ENCODE data around the gene ZNF621.

The ZNF621 gene

DNA sequence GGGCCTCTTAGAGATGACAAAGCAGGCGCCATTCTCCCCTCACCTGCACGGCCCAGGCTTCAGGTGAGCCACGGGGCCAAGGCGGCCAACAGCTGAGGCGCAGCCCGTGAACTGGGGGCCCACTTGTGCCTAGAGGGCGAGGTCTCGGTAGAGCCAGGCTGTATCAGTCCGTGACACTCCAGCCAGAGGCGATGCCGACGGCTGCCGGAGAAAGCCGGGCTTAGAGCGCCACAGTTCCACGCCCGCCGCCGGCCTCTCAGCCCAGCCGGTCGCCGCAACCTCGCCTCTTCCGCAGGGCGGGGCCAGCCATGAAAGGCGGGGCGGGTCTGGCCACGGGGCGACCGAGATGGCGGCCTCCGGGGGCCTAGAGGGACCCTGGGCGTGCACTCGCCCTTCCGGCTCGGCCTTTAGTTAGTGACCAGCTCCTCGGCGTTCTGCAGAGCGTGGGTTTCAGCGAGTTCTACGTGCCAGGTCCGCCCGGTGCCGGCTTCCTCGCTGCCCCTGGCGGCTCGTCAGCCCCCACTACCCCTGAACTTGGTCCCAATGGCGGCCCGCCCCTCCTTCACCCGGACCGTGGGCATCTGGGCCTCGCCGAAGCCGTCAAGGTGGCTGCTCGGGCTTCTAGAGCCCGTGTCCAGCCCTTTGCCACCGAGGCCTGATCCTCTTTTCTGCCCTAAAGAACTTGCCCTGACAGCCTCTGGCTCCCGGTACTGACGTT is at the start of gene ZNF621:
ZNF621 (plus strand) TSS at position 393 of the 718 bp plus-strand sequence. CDS start 881 bp downstream, outside the sequence.
- peaks cover 16% of the 10 kb centered on the region for H3K4me1 Mint-ChIP-seq
- peak within 1 kb of the TSS; percentile 99 for H3K27ac Mint-ChIP-seq
- peak within 1 kb of the TSS; percentile 95 for H3K4me3 Mint-ChIP-seq
- peaks cover 22% of the 10 kb centered on the region for H3K36me3 Mint-ChIP-seq
- DNase-seq (ENCODE audit: low spot score in 2 of 2) (peak; percentile 85 to 91), ATAC-seq (peak; percentile 99)
- no peaks in the 10 kb centered on the region for H3K9me3 Mint-ChIP-seq

DNA sequence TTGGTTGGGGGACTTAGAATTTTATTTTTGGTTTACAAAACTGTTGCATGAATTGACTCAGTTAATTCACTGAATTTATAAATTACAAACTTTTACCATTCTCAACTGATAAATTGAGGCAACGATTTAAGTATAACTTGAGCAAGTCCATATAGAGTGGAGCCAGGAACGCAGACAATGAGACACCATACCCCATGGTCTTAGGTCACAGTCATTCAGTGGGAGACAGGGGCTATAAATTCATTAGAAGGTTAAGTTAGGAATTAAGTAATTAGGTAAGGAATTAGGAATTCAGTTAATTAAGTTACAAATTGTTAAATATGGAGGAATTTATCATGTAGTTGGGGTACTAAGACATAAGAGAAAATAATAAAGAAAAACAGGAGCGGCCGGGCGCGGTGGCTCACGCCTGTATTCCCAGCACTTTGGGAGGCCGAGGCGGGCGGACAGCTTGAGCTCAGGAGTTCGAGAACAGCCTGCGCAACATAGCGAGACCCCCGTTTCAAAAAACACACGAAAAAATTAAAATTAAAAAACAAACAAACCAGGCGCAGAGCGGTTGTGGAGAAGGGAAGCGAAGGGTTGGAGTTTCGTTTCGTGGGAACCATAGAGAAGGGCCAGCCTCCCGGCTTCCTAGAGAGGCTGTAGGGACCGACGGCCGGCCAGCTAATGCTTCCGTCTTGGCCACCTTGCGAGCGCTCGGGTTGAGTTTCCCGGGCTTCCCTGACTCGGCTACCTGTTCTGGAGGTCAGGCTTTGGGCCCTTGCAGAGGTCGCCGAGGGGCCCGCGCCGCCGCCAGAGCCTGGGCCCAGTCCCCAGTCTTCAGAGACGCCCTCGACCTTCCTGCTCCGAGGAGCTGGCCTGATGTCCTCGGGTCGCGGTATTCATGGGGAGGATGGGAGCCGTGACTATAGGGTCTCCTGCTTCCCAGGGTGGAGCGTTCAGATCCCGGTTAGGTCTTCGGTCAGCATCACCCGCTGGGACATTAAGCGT is 48.0 kb upstream of the ZNF621 start, which contains the start of gene ZNF619:
ZNF619 (plus strand) TSS at position 645 of the 993 bp plus-strand sequence. CDS start 858 bp downstream, outside the sequence.
- H3K9me3 Mint-ChIP-seq, result no peaks in the 10 kb centered on the region
- peaks cover 12% of the 10 kb centered on the region for H3K36me3 Mint-ChIP-seq
- H3K4me1 Mint-ChIP-seq, result peaks cover 18% of the 10 kb centered on the region

GRCh38 chr3:40477666-40478065 is 47.1 kb upstream of the ZNF621 start:
- Mint-ChIP-seq H3K4me3 (peak overlapping the region; percentile 87), H3K9me3 (no peaks in the 10 kb centered on the region), H3K36me3 (peaks cover 14% of the 10 kb centered on the region), H3K27ac (peak overlapping the region; percentile 97), H3K4me1 (peaks cover 26% of the 10 kb centered on the region)
- DNase-seq (ENCODE audit: low spot score in 2 of 2), result no peak
- no peak for ATAC-seq

More for the DNA sequence above, 48.0 kb upstream of the ZNF621 start, which contains the start of gene ZNF619:
- ATAC-seq (peak; percentile 90), DNase-seq (ENCODE audit: low spot score in 2 of 2) (peak; percentile 39 to 78)
- H3K4me3 Mint-ChIP-seq, result peak within 1 kb of the TSS; percentile 87
- H3K27ac Mint-ChIP-seq, result peak within 1 kb of the TSS; percentile 97

DNA sequence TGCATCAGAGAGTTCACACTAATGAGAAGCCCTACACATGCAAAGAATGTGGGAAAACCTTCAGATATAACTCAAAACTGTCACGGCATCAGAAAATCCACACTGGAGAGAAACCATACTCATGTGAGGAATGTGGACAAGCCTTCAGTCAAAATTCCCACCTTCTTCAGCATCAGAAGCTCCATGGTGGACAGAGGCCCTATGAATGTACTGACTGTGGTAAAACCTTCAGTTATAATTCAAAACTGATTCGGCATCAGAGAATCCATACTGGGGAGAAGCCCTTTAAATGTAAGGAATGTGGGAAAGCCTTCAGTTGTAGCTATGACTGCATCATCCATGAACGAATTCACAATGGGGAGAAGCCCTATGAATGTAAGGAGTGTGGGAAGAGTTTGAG is 37.6 kb upstream of the ZNF621 start:
- no peak for DNase-seq (ENCODE audit: low spot score in 2 of 2)

GRCh38 chr3:40490916-40491315 is 33.8 kb upstream of the ZNF621 start:
- ATAC-seq, result no peak
- Mint-ChIP-seq H3K4me1 (no peaks in the 10 kb centered on the region), H3K36me3 (peaks cover 18% of the 10 kb centered on the region), H3K27ac (no peak overlapping the region), H3K9me3 (peaks cover 13% of the 10 kb centered on the region), H3K4me3 (no peak overlapping the region)
- no peak for DNase-seq (ENCODE audit: low spot score in 2 of 2)

More for the DNA sequence above, 37.6 kb upstream of the ZNF621 start:
- no peak overlapping the region for H3K4me3 Mint-ChIP-seq
- no peak for ATAC-seq
- no peak overlapping the region for H3K27ac Mint-ChIP-seq
- peaks cover 9% of the 10 kb centered on the region for H3K4me1 Mint-ChIP-seq
- H3K9me3 Mint-ChIP-seq, result peaks cover 13% of the 10 kb centered on the region
- peaks cover 43% of the 10 kb centered on the region for H3K36me3 Mint-ChIP-seq

- H3K9me3 Mint-ChIP-seq, result no peaks in the 10 kb centered on the region
Measured at GRCh38 chr3:40494698-40495097, 30.1 kb upstream of the ZNF621 start.

GRCh38 chr3:40497288-40497687 is 27.5 kb upstream of the ZNF621 start:
- Mint-ChIP-seq H3K9me3 (no peaks in the 10 kb centered on the region), H3K27ac (no peak overlapping the region), H3K4me1 (no peaks in the 10 kb centered on the region), H3K36me3 (no peaks in the 10 kb centered on the region), H3K4me3 (no peak overlapping the region)
- no peak for ATAC-seq
- no peak for DNase-seq (ENCODE audit: low spot score in 2 of 2)

More at GRCh38 chr3:40494698-40495097, 30.1 kb upstream of the ZNF621 start:
- no peak for DNase-seq (ENCODE audit: low spot score in 2 of 2)
- H3K27ac Mint-ChIP-seq, result no peak overlapping the region
- no peak overlapping the region for H3K4me3 Mint-ChIP-seq
- H3K4me1 Mint-ChIP-seq, result no peaks in the 10 kb centered on the region
- no peak for ATAC-seq
- no peaks in the 10 kb centered on the region for H3K36me3 Mint-ChIP-seq

DNA sequence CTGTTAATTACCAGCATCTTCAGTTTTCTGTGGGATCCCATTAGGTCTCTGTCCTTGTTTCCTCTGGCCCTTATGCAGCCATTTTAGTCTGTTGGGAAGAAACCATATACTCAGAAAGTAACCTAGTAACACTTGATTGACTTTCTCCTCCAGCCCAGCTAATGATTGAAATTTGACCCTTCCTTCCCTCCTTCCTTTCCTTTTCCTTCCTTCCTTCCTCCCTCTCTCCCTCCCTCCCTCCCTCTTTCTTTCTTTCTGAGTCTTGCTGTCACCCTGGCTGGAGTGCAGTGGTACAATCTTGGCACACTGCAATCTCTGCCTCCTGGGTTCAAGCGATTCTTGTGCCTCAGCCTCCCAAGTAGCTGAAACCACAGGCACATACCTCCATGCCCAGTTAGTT is 24.8 kb upstream of the ZNF621 start:
- no peak for DNase-seq (ENCODE audit: low spot score in 2 of 2)
- no peaks in the 10 kb centered on the region for H3K36me3 Mint-ChIP-seq
- ATAC-seq, result no peak
- no peaks in the 10 kb centered on the region for H3K9me3 Mint-ChIP-seq
- no peak overlapping the region for H3K4me3 Mint-ChIP-seq
- no peak overlapping the region for H3K27ac Mint-ChIP-seq
- H3K4me1 Mint-ChIP-seq, result peaks cover 5% of the 10 kb centered on the region

DNA sequence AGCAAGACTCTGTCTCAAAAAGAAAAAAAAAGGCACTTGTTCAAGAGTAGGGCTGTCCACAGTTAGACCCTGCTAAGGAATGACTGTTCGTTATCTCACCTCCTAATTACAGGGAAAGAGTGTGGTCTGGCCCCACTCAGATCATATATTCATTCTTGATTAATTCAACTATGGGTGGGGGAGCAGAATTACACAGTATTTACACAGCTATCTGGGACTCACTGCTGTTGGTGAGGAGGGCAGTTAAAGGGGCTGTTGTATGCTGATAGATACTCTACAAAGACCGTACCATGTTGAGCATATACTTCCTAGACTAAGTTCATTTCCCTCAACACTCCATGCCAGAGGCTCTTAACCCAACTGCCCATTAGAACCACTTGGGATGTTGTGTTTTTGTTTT is 22.7 kb upstream of the ZNF621 start:
- H3K4me3 Mint-ChIP-seq, result no peak overlapping the region
- ATAC-seq (peak; percentile 20), DNase-seq (ENCODE audit: low spot score in 2 of 2) (no peak)
- H3K9me3 Mint-ChIP-seq, result no peaks in the 10 kb centered on the region
- no peak overlapping the region for H3K27ac Mint-ChIP-seq
- H3K4me1 Mint-ChIP-seq, result peaks cover 11% of the 10 kb centered on the region
- H3K36me3 Mint-ChIP-seq, result no peaks in the 10 kb centered on the region

DNA sequence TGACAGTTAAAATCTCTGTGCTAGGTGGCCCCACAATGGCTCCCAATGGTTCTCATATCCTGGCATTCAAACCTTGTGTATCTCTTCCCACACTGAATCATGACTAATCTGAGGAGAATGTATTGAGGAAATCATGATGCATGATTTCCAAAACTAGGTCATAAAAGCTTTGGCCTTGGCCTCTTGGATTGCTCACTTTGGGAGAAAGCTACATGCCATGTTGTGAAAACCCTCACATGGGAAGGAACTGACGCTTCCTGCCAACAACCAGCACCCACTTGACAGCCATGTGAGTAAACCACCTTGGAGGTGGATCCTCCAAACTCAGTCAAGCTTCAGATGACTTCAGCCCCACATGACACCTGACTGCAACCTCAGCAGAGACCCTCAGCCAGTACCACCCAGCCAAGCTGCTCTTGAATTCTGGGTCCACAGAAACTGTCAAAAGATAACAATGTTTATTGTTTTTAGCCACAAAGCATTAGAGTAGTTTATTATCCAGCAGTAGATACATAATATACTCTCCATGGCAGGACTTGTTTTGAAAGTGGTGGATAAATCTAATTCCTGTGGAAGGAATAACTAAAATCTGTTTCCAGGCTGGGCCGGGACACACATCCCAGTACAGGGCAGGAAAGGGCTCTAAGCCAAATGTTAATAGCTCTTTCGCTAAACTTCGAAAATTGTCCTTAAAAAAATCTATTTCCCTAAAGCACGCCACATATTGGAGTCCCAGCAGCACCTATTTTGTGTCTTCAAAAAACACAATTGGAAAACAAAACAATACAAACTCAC is 19.9 kb upstream of the ZNF621 start:
- Mint-ChIP-seq H3K36me3 (no peaks in the 10 kb centered on the region), H3K9me3 (no peaks in the 10 kb centered on the region), H3K4me1 (peaks cover 11% of the 10 kb centered on the region), H3K4me3 (peak overlapping the region; percentile 77), H3K27ac (no peak overlapping the region)
- peak; percentile 49 for ATAC-seq
- no peak for DNase-seq (ENCODE audit: low spot score in 2 of 2)

DNA sequence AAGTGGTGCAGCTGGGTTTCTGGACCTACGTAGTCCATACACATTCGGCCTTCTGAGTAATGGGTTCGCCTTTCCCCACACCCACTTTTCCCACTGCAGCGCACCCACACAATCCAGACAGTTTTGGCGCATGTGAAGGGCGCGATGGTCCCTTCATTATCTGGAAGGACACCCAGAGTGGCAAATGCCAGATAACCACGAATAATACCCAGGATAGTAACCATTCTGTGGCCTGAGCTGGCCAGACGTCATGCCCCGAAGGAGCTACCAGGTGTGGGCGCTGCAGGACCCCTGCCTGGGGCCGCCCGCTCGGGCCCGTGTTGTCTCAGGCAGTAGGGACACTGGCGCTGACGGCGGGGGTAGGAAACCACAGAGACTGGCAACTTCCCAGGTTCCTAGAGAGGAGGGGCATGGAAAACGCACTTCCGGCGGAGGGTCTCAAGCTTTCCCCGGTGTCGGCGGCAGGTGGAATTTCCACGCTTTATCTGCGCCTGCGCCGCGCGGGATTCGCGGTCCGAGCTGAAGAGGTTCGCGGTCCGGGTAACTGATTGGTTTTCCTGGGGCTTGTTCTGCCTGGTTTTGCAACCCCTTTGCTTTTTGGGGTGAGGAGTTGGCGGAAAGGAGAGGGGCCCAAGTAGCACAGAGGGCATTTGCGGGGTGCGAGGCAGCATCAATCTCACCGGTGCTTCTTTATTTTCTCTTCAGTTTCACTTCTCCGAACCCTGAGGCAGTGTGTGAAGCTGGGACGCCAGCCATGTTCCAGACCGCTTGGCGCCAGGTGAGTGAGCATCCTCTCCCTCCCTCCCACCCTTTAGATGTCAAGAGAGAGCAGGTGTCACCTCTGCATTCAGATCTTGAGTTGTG is 18.9 kb upstream of the ZNF621 start, which contains the start of gene ZNF620:
ZNF620 (plus strand) TSS at position 441 of the 864 bp plus-strand sequence; CDS start at position 755, 314 bp downstream.
- no peaks in the 10 kb centered on the region for H3K9me3 Mint-ChIP-seq
- peak within 1 kb of the TSS; percentile 86 for H3K27ac Mint-ChIP-seq
- ATAC-seq (peak; percentile 77), DNase-seq (ENCODE audit: low spot score in 2 of 2) (peak; percentile 12 to 72)
- peaks cover 11% of the 10 kb centered on the region for H3K4me1 Mint-ChIP-seq
- H3K36me3 Mint-ChIP-seq, result no peaks in the 10 kb centered on the region
- peak within 1 kb of the TSS; percentile 77 for H3K4me3 Mint-ChIP-seq

DNA sequence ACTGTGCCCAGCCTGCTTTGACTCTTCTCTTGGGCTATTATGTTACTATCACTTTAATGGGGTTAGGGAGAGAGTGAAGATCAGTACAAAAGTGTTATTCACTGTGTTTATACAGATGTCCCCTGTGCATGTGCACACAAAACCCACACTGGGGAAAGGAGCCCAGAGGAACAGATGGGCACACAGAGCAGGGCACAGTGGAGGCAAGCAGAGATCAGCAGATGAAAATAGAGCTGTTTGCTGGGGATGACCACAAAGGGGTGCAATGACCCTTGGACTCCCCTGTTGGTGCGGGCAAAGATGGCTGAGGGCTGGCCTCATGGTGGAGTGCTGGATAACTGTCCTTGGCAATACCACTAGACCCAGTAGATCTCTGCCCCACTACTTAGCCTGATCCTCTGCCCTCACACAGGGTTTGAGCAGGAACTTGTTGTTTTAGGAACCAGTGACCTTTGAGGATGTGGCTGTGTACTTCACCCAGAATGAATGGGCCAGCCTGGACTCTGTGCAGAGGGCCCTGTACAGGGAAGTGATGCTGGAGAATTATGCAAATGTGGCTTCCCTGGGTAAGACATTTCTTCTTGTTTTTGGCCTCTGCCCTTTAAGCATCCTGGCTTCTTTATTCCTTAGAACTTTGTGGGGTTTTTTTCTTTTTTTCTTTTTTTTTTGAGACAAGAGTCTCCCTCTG is 13.6 kb upstream of the ZNF621 start:
- no peak for ATAC-seq

DNA sequence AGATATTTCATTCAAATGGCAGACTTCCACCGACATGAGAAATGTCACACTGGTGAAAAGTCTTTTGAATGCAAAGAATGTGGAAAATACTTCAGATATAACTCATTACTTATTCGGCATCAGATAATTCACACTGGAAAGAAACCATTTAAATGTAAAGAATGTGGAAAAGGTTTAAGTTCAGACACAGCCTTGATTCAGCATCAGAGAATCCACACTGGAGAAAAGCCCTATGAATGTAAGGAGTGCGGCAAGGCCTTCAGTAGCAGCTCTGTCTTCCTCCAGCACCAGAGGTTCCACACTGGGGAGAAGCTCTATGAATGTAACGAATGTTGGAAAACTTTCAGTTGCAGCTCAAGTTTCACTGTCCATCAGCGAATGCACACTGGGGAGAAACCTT is 8.6 kb upstream of the ZNF621 start:
- Mint-ChIP-seq H3K27ac (no peak overlapping the region), H3K9me3 (no peaks in the 10 kb centered on the region), H3K4me1 (no peaks in the 10 kb centered on the region), H3K36me3 (peaks cover 8% of the 10 kb centered on the region), H3K4me3 (no peak overlapping the region)
- DNase-seq (ENCODE audit: low spot score in 2 of 2) (no peak), ATAC-seq (no peak)

More for the DNA sequence above, 13.6 kb upstream of the ZNF621 start:
- DNase-seq (ENCODE audit: low spot score in 2 of 2), result no peak
- Mint-ChIP-seq H3K27ac (no peak overlapping the region), H3K4me3 (no peak overlapping the region), H3K4me1 (peaks cover 6% of the 10 kb centered on the region), H3K36me3 (peaks cover 8% of the 10 kb centered on the region), H3K9me3 (no peaks in the 10 kb centered on the region)

All from stimulated activated effector memory CD8-positive, alpha-beta T cell treated with anti-CD3 and anti-CD28 coated beads, Interleukin-12 subunit alpha, Interleukin-12 subunit beta, amount 100 ng/mL, for 72 hours (primary cell).